Medulla oblongata (tissue), 1 donor: Measurements from ENCODE around the gene TCF4.
A peak's percentile ranks its signal among the peaks of the same experiment; 100 is the strongest.

Source experiments
- DNase-seq: peaks from one replicate; pipeline ENCODE4 v3.0.0-alpha.2; 2015; ENCODE audit errors: extremely low spot score

TCF4 gene

DNA sequence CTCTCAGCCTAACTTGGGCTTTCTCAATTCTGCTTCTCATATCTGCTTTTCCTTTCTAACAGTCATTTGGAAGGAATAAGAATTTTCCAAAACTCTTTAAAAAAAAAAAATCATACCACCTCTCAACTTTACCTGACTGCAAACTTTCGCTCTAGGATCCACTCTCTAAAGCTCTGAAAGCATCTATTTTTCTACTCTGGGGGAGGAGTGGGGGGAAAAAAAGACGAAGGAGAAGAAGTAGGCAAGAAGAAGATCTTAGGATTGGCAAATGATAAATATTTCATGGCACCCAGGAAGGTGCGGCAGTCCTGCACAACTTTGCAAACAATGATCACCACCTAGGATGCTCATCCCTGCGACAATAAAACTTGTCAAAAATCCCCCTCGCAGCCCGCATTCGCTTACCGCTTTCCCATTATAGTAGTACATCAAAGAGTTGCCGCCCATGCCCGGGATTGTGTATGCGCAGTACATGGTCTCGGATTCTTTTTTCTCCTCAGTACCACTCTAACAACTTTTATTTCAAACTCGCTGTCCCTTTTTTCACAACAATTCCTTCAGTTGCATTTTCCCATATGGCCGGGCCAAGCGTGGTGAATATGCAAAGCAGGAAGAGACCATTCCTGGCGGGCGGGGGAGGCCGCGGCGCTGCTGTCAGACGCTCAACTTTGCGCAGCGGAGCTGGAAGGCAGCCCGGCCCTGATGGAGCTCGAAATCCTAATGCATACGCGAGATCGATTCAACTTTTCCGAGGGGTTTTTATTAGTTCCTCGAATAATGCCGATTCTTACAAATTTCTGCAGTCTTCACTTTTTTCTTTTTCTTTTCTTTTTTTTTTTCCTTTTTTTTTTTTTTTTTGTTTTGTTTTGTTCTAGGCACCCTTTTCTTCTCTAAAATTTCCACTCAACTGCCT, 266.5 kb downstream of the TCF4 start:
- DNase-seq = peak; percentile 94

DNA sequence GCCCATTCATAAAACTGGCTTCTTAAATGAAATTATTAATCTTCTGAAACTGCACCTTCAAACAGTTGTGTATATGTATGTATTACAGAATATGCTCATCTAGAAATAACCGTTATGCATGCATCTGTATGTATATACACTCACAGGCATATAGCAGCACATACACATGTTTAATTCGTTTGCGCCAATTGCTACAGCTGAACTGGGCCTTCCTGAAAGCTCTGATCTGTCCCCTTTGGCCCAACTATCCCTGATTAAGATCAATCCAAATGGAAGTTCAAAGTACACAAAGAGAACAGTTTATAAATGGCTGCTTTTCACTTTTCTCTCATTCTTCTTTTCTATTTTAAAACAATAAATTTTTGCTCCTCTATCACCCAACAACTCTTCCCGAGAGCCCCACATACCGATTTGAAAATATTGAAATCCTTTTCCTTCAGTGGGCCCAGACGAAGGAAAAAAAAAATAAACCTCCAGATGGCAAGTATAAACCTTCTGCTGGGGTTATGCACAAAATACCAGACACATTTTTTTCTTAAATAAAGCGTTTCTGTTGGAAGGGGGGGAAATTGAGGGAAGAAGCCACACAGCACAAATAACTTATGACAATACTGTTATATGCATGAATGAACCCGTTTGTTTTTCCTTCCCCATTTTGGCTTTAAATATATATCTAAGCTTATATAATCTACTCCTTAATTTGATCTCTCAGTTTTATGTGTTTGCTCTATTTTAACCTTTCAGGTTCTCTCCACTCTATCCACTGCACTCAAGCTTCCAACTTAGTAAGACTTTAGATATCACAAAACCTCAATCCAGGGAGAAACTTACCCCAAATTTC, 267.3 kb downstream of the TCF4 start:
- peak; percentile 68 for DNase-seq

DNA sequence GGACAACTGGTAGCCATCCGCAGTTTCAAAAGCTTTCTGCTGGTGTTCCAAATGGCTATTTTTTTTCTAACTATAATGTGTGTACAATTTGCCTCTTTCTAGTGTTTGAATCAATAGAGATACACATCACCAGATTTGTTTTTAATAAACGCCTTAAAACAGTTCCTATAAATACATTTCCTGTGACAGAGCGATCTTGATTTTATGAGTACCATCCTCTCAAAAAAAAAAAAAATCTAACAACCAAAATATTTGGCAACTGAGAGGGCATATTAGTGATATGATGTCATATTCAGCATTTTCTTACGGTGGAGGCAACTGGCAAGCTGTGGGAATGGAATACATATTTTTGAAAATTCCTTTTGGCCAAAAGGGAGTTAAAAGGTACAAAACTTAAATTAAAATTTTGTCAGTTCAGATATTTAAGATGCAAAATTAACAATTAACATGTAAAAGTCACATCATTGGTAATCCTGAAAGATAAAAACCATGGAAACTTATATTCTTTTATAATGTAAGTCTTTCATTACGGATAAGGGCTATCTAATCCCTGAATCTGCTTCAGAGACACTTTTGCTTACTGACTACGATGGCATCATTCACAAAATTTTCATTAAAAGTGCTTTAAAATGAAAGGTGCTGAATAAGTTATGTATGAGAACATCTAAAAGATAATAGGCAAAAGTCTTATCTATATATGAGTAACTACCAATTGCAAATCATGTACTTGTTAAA, 268.4 kb downstream of the TCF4 start:
- DNase-seq = peak; percentile 44

DNA sequence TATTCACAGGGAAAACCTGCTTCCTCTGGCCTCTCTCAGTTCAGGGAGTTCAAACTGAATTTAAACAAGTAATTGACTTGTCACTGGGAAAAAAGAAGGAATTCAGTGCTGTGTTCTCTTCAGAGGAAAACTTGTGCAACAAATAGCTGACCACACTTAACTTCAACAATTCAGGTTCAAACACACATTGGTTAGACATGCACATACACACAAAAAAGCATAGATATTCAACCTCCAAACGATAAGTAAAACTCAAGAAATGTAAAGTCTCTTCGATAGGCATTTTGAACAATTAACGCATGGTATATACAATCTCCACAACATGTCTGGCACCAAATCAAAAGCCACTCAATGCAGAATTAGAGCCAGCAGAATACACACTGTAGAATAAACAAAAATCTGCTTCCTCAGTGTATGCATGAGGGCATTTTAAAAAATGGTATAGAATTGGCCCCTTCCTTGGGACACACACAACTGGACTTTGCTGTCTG, 269.0 kb downstream of the TCF4 start:
- peak; percentile 66 for DNase-seq

DNA sequence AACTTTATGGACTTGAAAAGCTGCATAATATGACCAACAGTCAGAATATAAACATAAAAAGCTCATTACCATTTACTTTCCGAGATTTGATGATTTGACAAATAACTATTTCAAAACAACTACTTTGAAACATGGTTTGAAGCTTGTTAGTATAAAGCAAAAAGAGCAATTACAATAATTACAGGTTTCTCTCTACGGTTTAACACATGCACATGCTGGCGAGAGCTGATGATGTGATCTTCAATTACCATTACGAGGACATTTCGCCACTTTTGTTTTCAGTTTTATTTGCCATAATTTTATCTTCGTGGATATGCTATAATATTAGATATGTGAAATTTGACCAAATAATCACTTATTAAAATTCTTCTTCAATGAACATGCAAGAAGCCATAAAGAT, 270.1 kb downstream of the TCF4 start:
- DNase-seq = no peak

GRCh38 chr18:55317324-55317723, 270.7 kb downstream of the TCF4 start:
- no peak for DNase-seq

- DNase-seq = no peak
These were observed 271.4 kb downstream of the TCF4 start for GRCh38 chr18:55316486-55317184.

DNA sequence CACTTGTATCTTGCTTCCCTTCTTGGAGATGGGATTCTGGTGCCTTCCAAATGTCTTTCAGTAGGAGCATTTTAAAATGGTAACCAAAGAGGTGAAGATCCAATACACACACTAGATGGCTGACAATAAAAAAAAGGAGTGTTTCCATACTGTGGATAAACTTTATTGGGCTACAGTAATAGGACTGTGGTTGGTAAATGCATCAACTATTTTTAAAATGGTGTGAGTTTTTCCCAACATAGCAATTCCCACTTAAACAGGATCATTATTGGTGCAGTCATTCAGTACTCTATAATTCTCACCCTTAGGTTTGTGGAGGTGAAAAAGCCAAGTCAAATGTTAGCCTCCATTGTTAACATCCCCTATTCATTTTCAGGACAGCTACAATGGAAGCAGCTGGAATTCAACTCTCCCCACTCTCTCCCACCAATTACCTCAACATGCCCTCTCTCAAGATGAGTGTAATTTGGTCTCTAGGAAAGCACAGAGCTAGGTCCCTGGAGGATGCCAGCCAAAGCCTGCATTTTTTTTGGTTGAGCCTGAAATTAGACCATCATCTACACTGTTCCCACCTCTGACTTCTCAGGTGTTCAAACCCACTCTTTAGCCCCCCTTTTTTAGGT, 273.3 kb downstream of the TCF4 start:
- no peak for DNase-seq

GRCh38 chr18:55314031-55314430, 274.0 kb downstream of the TCF4 start:
- no peak for DNase-seq

DNA sequence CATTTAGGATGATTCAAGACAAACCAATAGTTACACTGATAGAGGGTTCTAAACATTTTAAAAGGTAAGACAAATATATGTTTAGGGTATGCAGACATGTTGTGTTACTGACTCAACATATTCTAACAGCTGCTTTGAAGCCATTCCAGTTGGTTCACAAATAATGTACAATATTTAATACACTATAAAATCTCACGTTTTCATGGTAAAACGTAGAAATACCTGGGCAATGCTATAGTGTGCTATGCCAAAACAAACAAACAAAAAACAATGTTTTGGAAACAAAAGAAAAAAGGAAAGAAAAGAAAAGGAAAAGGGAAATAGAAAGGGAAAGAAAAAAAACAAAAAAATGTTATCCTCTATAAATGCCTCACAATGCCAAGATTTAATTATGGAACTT, 277.1 kb downstream of the TCF4 start:
- DNase-seq = no peak

DNA sequence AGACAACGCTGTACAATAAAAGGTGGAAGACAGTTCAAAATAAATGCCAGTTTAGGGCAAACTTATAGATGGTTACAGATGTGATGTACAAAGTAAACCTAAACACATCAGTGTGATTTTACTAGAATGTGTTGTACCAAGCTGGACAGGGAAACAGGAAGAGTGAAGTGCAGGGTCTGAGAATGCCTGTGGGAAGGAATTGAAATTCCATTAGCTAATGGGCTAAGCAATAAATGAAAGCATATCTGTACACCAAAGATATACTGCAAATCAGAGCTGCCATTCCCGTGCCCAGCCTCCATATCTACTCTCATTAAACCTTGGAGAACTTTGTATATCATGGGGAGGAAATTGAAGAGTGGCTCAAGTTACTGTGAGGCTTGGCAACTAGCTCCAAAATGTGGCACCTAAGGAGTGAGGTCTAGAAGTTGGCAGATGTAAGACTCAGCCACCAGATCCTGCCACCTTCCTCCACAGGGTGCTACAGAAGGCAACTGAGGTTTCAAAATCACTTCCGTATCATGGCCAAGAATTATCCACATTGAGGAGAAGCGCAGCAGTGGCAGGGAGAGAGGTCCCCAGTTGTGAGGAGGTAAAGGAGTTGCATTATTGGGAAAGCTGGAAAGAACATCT, 277.8 kb downstream of the TCF4 start:
- no peak for DNase-seq

DNA sequence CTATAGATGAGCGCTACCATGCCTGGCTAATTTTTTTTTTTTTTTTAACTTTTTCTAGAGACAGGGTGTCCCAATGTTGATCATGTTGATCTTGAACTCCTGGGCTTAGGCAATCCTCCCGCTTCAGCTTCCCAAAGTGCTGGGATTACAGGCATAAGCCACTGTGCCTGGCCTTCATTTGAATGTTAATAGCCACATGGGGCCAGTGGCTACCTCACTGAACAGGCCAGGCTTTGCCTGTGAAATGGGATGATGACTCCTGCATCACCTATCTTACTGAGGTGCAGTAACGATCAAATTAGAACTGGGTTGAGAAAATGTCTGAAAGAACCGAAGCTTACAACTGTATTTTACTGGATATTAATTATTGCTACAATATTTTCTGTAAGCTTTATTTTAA, 278.7 kb downstream of the TCF4 start:
- DNase-seq = no peak

DNA sequence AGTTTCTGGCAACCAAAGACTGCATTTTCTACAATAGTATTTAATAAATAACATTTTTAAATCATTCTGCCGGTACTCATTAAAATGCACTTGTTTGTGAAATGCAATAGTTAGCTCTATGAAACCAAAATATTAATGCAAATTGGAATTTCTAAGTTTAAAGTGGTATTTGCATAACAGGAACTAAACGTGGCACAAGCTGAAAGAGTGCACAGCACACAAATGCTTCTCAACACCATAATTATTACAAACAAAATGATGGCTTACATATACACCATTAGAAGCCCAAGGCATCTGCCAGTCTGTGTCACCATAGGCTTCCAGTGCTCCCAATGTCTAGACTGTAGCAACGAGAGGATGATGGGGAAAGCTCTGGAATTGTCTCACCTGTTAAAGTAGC, 280.5 kb downstream of the TCF4 start:
- no peak for DNase-seq

DNA sequence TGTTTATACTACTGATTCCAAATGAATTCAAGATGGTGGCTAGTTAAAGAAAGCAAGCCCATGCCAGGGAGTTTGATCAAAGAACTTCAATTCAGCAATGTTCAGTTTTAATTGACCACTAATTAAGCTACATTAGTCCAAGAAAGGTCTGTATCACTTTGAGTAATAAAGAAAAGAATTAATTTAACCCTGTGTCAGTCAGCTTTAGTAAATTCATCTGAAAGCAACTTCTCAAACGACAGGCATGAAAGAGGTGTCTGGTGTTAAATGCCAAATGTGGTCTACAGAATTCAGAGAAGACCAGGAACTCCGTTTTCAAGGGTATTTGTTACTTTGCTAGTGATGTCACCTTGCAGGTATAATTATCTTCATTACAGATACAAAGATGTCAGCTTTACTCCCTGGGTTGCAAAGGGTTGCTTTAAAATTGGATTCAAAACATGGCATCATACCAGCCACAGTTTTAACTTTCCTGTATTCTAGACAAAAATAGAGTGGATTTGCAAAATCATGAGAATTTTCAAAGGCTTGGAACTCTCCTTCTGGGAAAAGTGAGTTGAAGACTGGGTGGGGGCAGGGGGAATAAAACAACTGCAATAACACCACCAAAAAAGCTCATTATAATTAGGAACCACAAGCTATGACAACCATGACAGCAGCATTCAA, 281.5 kb downstream of the TCF4 start:
- no peak for DNase-seq

GRCh38 chr18:55302167-55302833, 285.7 kb downstream of the TCF4 start:
- DNase-seq = no peak

- DNase-seq = no peak
These were observed 286.2 kb downstream of the TCF4 start for GRCh38 chr18:55301824-55302166.

DNA sequence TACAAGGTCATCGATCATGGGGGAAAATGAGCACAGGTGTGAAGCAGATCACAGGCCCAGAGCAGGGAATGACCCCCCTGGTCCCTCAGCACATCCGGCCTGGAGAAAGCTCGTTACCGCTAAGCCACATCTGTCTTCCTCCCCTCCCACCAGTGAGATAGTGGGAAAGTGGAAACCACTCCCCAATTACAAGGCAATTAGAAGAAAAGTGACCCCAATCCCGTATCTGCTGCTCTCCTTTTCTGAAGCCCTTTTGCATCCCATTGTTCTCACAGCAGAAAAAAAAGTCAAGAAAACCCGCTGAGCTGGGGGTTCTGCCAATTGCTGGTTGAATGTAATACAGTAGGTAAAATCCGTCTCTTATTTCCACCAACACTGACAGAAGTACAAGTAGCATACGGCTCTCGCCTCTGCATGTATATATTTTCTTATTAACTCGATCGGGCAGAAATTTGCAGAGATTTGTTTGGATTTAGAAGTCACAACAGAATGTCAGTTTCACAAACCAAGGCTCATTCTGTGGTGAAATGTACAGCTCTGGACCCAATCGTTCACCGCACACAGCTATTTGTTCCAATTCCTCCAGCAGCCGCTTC, 287.0 kb downstream of the TCF4 start:
- DNase-seq = peak; percentile 63

DNA sequence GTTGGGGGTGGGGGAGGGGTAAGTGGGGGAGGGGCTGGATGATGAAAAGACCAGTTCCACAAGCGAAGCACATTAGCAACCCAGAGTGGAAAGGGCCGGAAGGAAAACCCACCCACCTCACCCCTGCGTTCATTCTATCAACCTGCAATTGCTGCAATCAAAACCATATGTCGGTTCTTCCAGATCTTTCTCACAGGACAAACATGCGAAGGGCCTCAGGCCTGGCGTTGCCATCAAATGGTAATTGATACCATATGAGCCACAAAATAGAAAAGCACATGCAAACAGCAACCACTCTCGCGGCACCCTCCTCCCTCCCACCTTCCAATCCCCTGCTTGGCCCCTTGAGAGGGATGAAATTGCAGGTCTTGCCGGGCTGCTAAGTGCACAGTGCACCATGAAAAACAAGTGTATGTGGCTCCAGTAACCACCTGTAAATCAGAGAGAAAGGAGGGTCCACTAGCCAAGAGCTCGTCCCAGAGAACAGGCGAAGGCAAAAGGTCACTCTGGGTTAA, 287.5 kb downstream of the TCF4 start:
- DNase-seq = no peak

DNA sequence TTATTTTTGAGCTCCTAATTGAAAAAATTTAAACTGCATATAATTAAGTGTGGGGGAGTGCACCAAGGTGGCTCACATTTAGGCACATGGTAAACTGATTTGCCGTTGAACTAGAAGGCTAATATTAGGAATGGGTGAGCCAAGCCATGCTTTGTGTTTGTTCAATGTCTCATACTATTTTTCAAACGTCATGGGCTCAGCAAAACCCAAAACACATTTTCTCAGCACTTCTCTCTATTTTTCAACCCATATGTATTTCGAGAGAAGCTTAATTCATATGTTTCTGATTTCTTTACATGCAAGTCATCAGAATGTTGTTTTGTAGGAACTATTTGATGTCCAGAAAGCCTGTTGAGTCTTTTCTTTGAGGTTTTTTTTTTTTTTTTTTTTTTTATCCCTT, 291.2 kb downstream of the TCF4 start:
- DNase-seq = no peak
